ENCODE measurements around the gene CPNE5.

Gene CPNE5

DNA sequence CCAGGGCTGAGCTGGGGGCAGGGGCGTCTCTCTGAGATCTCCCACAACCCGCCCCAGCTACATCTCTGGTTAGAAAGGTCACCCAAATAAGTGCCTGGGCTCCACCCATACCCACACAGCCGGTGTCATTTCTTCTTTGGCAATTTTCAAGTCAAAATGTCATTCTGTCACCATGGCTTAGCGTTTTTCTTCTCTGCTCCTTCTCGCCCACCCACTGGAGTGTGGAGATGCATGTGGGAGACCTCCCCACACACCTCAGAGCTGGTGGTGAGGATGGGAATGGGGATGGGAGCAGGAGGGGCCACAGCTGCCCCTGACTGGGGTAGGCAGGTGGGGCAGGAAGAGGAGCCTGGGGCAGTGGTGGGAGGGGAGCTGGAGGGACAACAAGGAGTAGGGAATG, 63.1 kb downstream of the CPNE5 start:
- H3K36me3 ChIP-seq = no peaks in the 10 kb centered on the region
- H3K9me3 ChIP-seq = no peaks in the 10 kb centered on the region
- TF ChIP-seq, protein P1, sequence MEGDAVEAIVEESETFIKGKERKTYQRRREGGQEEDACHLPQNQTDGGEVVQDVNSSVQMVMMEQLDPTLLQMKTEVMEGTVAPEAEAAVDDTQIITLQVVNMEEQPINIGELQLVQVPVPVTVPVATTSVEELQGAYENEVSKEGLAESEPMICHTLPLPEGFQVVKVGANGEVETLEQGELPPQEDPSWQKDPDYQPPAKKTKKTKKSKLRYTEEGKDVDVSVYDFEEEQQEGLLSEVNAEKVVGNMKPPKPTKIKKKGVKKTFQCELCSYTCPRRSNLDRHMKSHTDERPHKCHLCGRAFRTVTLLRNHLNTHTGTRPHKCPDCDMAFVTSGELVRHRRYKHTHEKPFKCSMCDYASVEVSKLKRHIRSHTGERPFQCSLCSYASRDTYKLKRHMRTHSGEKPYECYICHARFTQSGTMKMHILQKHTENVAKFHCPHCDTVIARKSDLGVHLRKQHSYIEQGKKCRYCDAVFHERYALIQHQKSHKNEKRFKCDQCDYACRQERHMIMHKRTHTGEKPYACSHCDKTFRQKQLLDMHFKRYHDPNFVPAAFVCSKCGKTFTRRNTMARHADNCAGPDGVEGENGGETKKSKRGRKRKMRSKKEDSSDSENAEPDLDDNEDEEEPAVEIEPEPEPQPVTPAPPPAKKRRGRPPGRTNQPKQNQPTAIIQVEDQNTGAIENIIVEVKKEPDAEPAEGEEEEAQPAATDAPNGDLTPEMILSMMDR (IDR thresholded peaks at IDR 0.05) = no peak
- peaks cover 36 to 45% of the 10 kb centered on the region in 2 experiments for H3K4me1 ChIP-seq (ENCODE audit: control insufficient read depth in 1 of 2, insufficient read depth in 1 of 2, low read depth in 1 of 2, low read length in 1 of 2)
- no peak overlapping the region for H3K4me3 ChIP-seq (ENCODE audit: low read depth in 1 of 2, low read length in 1 of 2)
- H3K27me3 ChIP-seq = peaks cover 9% of the 10 kb centered on the region
- H3K27ac ChIP-seq = no peak overlapping the region

DNA sequence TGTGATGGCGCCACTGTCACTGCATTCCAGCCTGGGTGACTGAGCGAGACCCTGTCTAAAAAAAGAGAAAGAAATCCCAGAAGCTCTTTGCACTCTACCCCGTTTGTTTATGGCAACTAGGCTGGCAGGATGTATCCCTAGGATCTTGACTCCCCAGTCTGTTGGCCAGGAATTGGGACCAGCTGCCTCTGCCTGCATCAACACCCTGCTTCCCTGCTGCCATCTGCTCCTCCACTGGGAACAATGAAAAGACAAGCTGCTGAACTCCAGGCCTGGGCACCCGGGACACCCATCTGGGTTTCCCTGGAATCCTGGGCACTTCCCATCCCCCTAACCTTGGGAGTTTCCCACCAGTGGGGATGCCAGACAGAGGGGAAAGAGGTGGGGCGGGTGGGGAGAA, 64.9 kb downstream of the CPNE5 start:
- Histone ChIP-seq H3K27me3 (peaks cover 9% of the 10 kb centered on the region), H3K4me3 (ENCODE audit: low read depth in 1 of 2, low read length in 1 of 2) (no peak overlapping the region), H3K4me1 (ENCODE audit: control insufficient read depth in 1 of 2, insufficient read depth in 1 of 2, low read depth in 1 of 2, low read length in 1 of 2) (peaks cover 36 to 45% of the 10 kb centered on the region in 2 experiments), H3K27ac (no peak overlapping the region), H3K9me3 (no peaks in the 10 kb centered on the region), H3K36me3 (no peaks in the 10 kb centered on the region)
- TF ChIP-seq, protein P1 (IDR thresholded peaks at IDR 0.05) = no peak

DNA sequence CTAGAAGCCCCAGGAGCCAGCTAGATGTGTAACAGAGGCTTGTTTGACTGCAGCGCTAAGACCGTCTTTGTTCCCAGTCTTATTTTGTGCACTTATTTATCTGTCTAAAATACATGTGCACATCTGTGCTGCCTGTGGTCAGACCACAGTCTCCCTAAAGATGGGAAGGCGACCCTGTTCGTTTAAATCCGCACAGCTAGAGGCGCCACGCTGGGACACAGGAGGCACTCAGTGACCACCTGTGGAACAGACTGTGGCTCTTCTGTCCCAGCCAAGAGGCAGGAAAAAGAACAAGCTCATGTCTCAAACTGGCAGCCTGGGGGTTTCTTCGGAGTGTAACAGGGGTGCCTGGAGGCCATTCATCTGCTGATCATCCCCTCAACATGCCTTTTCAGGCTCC, 66.8 kb downstream of the CPNE5 start:
- Histone ChIP-seq H3K4me1 (ENCODE audit: control insufficient read depth in 1 of 2, insufficient read depth in 1 of 2, low read depth in 1 of 2, low read length in 1 of 2) (peaks cover 33 to 37% of the 10 kb centered on the region in 2 experiments), H3K27ac (no peak overlapping the region), H3K36me3 (no peaks in the 10 kb centered on the region), H3K9me3 (no peaks in the 10 kb centered on the region), H3K27me3 (peaks cover 9% of the 10 kb centered on the region), H3K4me3 (ENCODE audit: low read depth in 1 of 2, low read length in 1 of 2) (no peak overlapping the region)
- TF ChIP-seq, protein P1 (IDR thresholded peaks at IDR 0.05) = no peak

DNA sequence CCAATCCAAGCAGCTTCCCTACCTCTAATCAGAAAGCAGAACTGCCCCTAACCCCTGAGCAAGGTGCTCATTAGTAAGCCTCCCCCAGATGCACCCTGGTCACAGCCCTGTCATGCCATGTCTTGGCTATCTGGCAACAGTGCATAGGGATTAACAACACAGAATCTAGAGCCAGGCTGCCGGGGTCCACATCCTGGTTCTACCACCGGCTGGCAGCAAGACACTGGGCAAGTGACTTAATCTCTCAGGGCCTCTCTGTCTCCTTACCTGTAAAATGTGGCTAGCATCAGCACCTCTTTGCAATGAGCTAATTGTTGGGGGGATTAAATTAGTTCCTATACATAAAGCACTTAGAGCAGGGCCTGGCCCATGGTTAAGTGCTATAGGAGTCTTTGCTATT, 68.1 kb downstream of the CPNE5 start:
- H3K4me3 ChIP-seq (ENCODE audit: low read depth in 1 of 2, low read length in 1 of 2) = no peak overlapping the region
- H3K36me3 ChIP-seq = no peaks in the 10 kb centered on the region
- TF ChIP-seq, protein P1 (IDR thresholded peaks at IDR 0.05) = no peak
- H3K4me1 ChIP-seq (ENCODE audit: control insufficient read depth in 1 of 2, insufficient read depth in 1 of 2, low read depth in 1 of 2, low read length in 1 of 2) = peaks cover 39 to 46% of the 10 kb centered on the region in 2 experiments
- H3K27me3 ChIP-seq = peaks cover 3% of the 10 kb centered on the region
- peak overlapping the region; percentile 86 for H3K27ac ChIP-seq
- H3K9me3 ChIP-seq = no peaks in the 10 kb centered on the region

DNA sequence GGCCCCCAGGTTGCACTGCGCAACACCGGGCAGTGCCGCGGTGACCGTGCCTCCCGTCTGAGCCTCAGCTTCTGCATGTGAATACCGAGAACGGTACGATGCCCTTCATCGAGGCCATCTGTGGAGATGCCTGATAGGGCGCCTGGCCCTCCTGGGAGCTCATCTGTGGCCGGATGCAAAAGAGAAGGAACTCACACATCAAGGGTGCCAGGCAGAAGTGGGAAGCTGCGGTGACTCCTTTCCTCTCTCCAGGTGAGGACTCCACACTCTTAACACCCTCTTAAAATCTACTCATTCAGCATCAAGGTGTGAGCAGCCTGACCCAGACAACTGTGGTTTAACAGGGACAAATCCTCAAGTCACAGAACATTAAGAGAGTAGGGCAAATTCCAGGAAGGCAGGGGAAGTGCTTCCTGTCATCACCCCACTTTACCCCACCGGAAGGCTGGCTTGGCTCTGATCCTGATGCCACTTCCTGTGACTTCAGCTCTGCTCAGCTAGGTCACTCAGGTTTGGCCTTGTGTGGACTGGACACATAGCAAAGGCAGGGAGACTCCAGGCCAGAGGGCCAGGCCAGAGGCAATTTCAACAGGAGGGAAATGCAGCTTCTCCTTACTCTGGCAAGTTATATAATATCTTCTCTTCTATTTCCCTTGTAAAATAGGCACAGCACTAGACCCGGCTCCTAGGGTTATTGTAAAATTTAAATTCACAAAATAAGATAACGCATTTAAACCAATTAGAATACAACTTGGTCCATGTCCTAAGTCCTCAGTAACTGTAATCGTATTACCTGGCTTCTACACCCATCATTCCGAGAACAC, 69.4 kb downstream of the CPNE5 start:
- no peaks in the 10 kb centered on the region for H3K36me3 ChIP-seq
- H3K27ac ChIP-seq = peak overlapping the region; percentile 86
- H3K4me1 ChIP-seq (ENCODE audit: control insufficient read depth in 1 of 2, insufficient read depth in 1 of 2, low read depth in 1 of 2, low read length in 1 of 2) = peaks cover 42 to 48% of the 10 kb centered on the region in 2 experiments
- TF ChIP-seq, protein P1 (IDR thresholded peaks at IDR 0.05) = no peak
- peak overlapping the region; percentile 41 to 44 for H3K4me3 ChIP-seq (ENCODE audit: low read depth in 1 of 2, low read length in 1 of 2)
- H3K27me3 ChIP-seq = no peaks in the 10 kb centered on the region
- H3K9me3 ChIP-seq = no peaks in the 10 kb centered on the region

Data from neutrophil (primary cell).